Stimulated activated memory B cell treated with anti-CD40 and anti-IgM and Interleukin-4, amounts not matched to agents 10 μg/mL and 1 μg/mL and 100 μg/mL, for 72 hours (primary cell): Measurements from ENCODE around the gene STK38.

Experiments
- ATAC-seq: fragments of 150-1000 bp; cut with Tn5 transposase; 2 replicates; pipeline ENCODE4 v1.10.0; 2021
- H3K27ac Mint-ChIP-seq: one replicate; pipeline ENCODE4 v1.8.0; 2022; ENCODE audit warnings: mild to moderate bottlenecking, mixed read lengths
- H3K27me3 Mint-ChIP-seq: one replicate; pipeline ENCODE4 v1.8.0; 2022; ENCODE audit warnings: mixed read lengths
- H3K36me3 Mint-ChIP-seq: one replicate; pipeline ENCODE4 v1.8.0; 2022; ENCODE audit warnings: mixed read lengths
- H3K4me1 Mint-ChIP-seq: one replicate; pipeline ENCODE4 v1.8.0; 2022; ENCODE audit warnings: mixed read lengths
- H3K4me3 Mint-ChIP-seq: one replicate; pipeline ENCODE4 v1.8.0; 2022; ENCODE audit warnings: mild to moderate bottlenecking, moderate library complexity, mixed read lengths
- H3K9me3 Mint-ChIP-seq: one replicate; pipeline ENCODE4 v1.8.0; 2022; ENCODE audit warnings: mixed read lengths

STK38 gene

GRCh38 chr6:36516988-36517387 is 30.3 kb downstream of the STK38 start:
- no peaks in the 10 kb centered on the region for H3K27me3 Mint-ChIP-seq

GRCh38 chr6:36516559-36516958 is 30.7 kb downstream of the STK38 start:
- Mint-ChIP-seq H3K27me3 (no peaks in the 10 kb centered on the region), H3K36me3 (peaks cover 26% of the 10 kb centered on the region), H3K27ac (no peak overlapping the region), H3K4me1 (no peaks in the 10 kb centered on the region), H3K4me3 (no peak overlapping the region), H3K9me3 (no peaks in the 10 kb centered on the region)
- no peak for ATAC-seq

More at GRCh38 chr6:36516988-36517387, 30.3 kb downstream of the STK38 start:
- Mint-ChIP-seq H3K4me1 (no peaks in the 10 kb centered on the region), H3K4me3 (no peak overlapping the region), H3K9me3 (no peaks in the 10 kb centered on the region), H3K36me3 (peaks cover 24% of the 10 kb centered on the region), H3K27ac (no peak overlapping the region)
- no peak for ATAC-seq

GRCh38 chr6:36515844-36516243 is 31.4 kb downstream of the STK38 start:
- ATAC-seq, result no peak
- Mint-ChIP-seq H3K27ac (no peak overlapping the region), H3K9me3 (no peaks in the 10 kb centered on the region), H3K4me3 (no peak overlapping the region), H3K27me3 (no peaks in the 10 kb centered on the region), H3K36me3 (peaks cover 30% of the 10 kb centered on the region), H3K4me1 (no peaks in the 10 kb centered on the region)

- Mint-ChIP-seq H3K36me3 (peaks cover 35% of the 10 kb centered on the region), H3K27me3 (no peaks in the 10 kb centered on the region), H3K9me3 (no peaks in the 10 kb centered on the region), H3K4me3 (no peak overlapping the region), H3K27ac (no peak overlapping the region), H3K4me1 (no peaks in the 10 kb centered on the region)
- ATAC-seq, result no peak
Observed at GRCh38 chr6:36514554-36515456, 32.5 kb downstream of the STK38 start.

GRCh38 chr6:36510365-36510764 is 36.9 kb downstream of the STK38 start:
- Mint-ChIP-seq H3K27ac (no peak overlapping the region), H3K9me3 (no peaks in the 10 kb centered on the region), H3K36me3 (peaks cover 48% of the 10 kb centered on the region)

GRCh38 chr6:36508532-36508931 is 38.7 kb downstream of the STK38 start:
- H3K27ac Mint-ChIP-seq, result no peak overlapping the region
- ATAC-seq, result no peak
- peaks cover 59% of the 10 kb centered on the region for H3K36me3 Mint-ChIP-seq

More at GRCh38 chr6:36510365-36510764, 36.9 kb downstream of the STK38 start:
- no peak for ATAC-seq
- H3K4me3 Mint-ChIP-seq, result no peak overlapping the region
- no peaks in the 10 kb centered on the region for H3K4me1 Mint-ChIP-seq
- no peaks in the 10 kb centered on the region for H3K27me3 Mint-ChIP-seq

GRCh38 chr6:36506611-36507010 is 40.7 kb downstream of the STK38 start:
- peaks cover 60% of the 10 kb centered on the region for H3K36me3 Mint-ChIP-seq

More at GRCh38 chr6:36508532-36508931, 38.7 kb downstream of the STK38 start:
- Mint-ChIP-seq H3K9me3 (no peaks in the 10 kb centered on the region), H3K4me3 (no peak overlapping the region), H3K27me3 (no peaks in the 10 kb centered on the region), H3K4me1 (no peaks in the 10 kb centered on the region)

GRCh38 chr6:36505744-36506534 is 41.3 kb downstream of the STK38 start:
- Mint-ChIP-seq H3K4me3 (no peak overlapping the region), H3K27ac (no peak overlapping the region), H3K27me3 (no peaks in the 10 kb centered on the region), H3K36me3 (peaks cover 56% of the 10 kb centered on the region), H3K9me3 (no peaks in the 10 kb centered on the region), H3K4me1 (no peaks in the 10 kb centered on the region)
- no peak for ATAC-seq

More at GRCh38 chr6:36506611-36507010, 40.7 kb downstream of the STK38 start:
- Mint-ChIP-seq H3K9me3 (no peaks in the 10 kb centered on the region), H3K4me1 (no peaks in the 10 kb centered on the region), H3K4me3 (no peak overlapping the region), H3K27me3 (no peaks in the 10 kb centered on the region), H3K27ac (peak overlapping the region; percentile 28)
- ATAC-seq, result no peak

GRCh38 chr6:36504982-36505381 is 42.3 kb downstream of the STK38 start:
- no peaks in the 10 kb centered on the region for H3K27me3 Mint-ChIP-seq
- peaks cover 48% of the 10 kb centered on the region for H3K36me3 Mint-ChIP-seq
- H3K9me3 Mint-ChIP-seq, result no peaks in the 10 kb centered on the region
- H3K4me3 Mint-ChIP-seq, result no peak overlapping the region
- ATAC-seq, result no peak
- H3K27ac Mint-ChIP-seq, result no peak overlapping the region
- H3K4me1 Mint-ChIP-seq, result no peaks in the 10 kb centered on the region

- Mint-ChIP-seq H3K4me3 (no peak overlapping the region), H3K9me3 (no peaks in the 10 kb centered on the region), H3K36me3 (peaks cover 47% of the 10 kb centered on the region), H3K4me1 (no peaks in the 10 kb centered on the region), H3K27me3 (no peaks in the 10 kb centered on the region), H3K27ac (no peak overlapping the region)
- ATAC-seq, result no peak
Observed at GRCh38 chr6:36504181-36504580, 43.1 kb downstream of the STK38 start.

- Mint-ChIP-seq H3K4me3 (no peak overlapping the region), H3K4me1 (no peaks in the 10 kb centered on the region), H3K9me3 (no peaks in the 10 kb centered on the region), H3K36me3 (peaks cover 52% of the 10 kb centered on the region), H3K27ac (no peak overlapping the region), H3K27me3 (no peaks in the 10 kb centered on the region)
- ATAC-seq, result no peak
Observed at GRCh38 chr6:36501686-36502085, 45.6 kb downstream of the STK38 start.

- Mint-ChIP-seq H3K4me1 (no peaks in the 10 kb centered on the region), H3K27me3 (no peaks in the 10 kb centered on the region), H3K9me3 (no peaks in the 10 kb centered on the region), H3K4me3 (no peak overlapping the region), H3K36me3 (peaks cover 55% of the 10 kb centered on the region), H3K27ac (no peak overlapping the region)
- ATAC-seq, result no peak
Observed at GRCh38 chr6:36499918-36500317, 47.4 kb downstream of the STK38 start.

- H3K4me1 Mint-ChIP-seq, result no peaks in the 10 kb centered on the region
- H3K36me3 Mint-ChIP-seq, result peaks cover 67% of the 10 kb centered on the region
- no peak overlapping the region for H3K4me3 Mint-ChIP-seq
- no peaks in the 10 kb centered on the region for H3K27me3 Mint-ChIP-seq
- ATAC-seq, result no peak
- peak overlapping the region; percentile 32 for H3K27ac Mint-ChIP-seq
- no peaks in the 10 kb centered on the region for H3K9me3 Mint-ChIP-seq
Observed at GRCh38 chr6:36495086-36495485, 52.2 kb downstream of the STK38 start.

GRCh38 chr6:36493859-36494258 is 53.4 kb downstream of the STK38 start:
- no peaks in the 10 kb centered on the region for H3K4me1 Mint-ChIP-seq
- no peaks in the 10 kb centered on the region for H3K27me3 Mint-ChIP-seq
- no peaks in the 10 kb centered on the region for H3K9me3 Mint-ChIP-seq
- peaks cover 56% of the 10 kb centered on the region for H3K36me3 Mint-ChIP-seq
- H3K27ac Mint-ChIP-seq, result no peak overlapping the region
- no peak for ATAC-seq
- H3K4me3 Mint-ChIP-seq, result no peak overlapping the region

- H3K36me3 Mint-ChIP-seq, result peaks cover 53% of the 10 kb centered on the region
- no peak overlapping the region for H3K27ac Mint-ChIP-seq
- H3K4me3 Mint-ChIP-seq, result no peak overlapping the region
- ATAC-seq, result no peak
- H3K27me3 Mint-ChIP-seq, result no peaks in the 10 kb centered on the region
- H3K4me1 Mint-ChIP-seq, result no peaks in the 10 kb centered on the region
- no peaks in the 10 kb centered on the region for H3K9me3 Mint-ChIP-seq
Observed at GRCh38 chr6:36493319-36493718, 54.0 kb downstream of the STK38 start.
